ENCODE data around the gene BATF.

DNA sequence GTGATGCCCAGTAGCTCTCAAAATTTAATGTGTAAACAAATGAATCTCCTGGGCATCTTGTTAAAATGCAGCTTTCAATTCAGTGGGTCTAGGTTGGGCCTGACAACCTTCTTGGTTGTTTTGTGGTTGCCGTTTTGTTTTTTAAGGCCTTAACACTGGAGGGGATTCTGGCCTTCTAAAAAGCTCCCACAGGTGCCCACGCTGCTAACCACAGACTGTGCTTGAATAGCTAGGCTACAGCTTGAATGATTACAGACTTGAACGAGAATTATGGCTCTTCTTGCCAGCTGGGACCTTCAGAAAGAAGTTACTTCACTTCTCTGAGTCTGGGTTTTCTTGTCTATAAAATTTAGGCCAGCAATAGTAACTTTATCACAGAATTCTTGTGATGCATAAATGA, 54.8 kb downstream of the BATF start:
- TF ChIP-seq POLR2A (IDR thresholded peaks at IDR 0.05; ENCODE audit: borderline replicate concordance, extremely low read depth, insufficient read depth, insufficient read length) = no peak
- TF ChIP-seq ZFX (IDR thresholded peaks at IDR 0.05) = no peak
- TF ChIP-seq POLR2AphosphoS5 (IDR thresholded peaks at IDR 0.05; ENCODE audit: low read depth, low read length) = no peak
- no peak for TF ChIP-seq REST (IDR thresholded peaks at IDR 0.05; ENCODE audit: low read depth)
- TF ChIP-seq, protein P1, sequence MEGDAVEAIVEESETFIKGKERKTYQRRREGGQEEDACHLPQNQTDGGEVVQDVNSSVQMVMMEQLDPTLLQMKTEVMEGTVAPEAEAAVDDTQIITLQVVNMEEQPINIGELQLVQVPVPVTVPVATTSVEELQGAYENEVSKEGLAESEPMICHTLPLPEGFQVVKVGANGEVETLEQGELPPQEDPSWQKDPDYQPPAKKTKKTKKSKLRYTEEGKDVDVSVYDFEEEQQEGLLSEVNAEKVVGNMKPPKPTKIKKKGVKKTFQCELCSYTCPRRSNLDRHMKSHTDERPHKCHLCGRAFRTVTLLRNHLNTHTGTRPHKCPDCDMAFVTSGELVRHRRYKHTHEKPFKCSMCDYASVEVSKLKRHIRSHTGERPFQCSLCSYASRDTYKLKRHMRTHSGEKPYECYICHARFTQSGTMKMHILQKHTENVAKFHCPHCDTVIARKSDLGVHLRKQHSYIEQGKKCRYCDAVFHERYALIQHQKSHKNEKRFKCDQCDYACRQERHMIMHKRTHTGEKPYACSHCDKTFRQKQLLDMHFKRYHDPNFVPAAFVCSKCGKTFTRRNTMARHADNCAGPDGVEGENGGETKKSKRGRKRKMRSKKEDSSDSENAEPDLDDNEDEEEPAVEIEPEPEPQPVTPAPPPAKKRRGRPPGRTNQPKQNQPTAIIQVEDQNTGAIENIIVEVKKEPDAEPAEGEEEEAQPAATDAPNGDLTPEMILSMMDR (IDR thresholded peaks at IDR 0.05 in 2 of 3, conservative IDR thresholded peaks at IDR 0.05 in 1 of 3; ENCODE audit: borderline replicate concordance in 1 of 3, insufficient read depth in 1 of 3, low read depth in 2 of 3, low read length in 2 of 3) = no peak
- TF ChIP-seq SRF (IDR thresholded peaks at IDR 0.05; ENCODE audit: low read depth) = no peak
- no peak for TF ChIP-seq EZH2 (IDR thresholded peaks at IDR 0.05)
- no peak for TF ChIP-seq EZH2phosphoT487 (IDR thresholded peaks at IDR 0.05; ENCODE audit: borderline replicate concordance)
- no peak for TF ChIP-seq YY1 (IDR thresholded peaks at IDR 0.05; ENCODE audit: extremely low read depth, insufficient replicate concordance, low read depth, low read length)
- no peak for TF ChIP-seq SP1 (IDR thresholded peaks at IDR 0.05; ENCODE audit: low read depth)
